ENCODE results near the gene HERPUD1. TPM values are rescaled to one million over a fixed set of nuclear protein-coding genes. Genes with fewer than 3 reads are reported as not detected.
A peak's percentile ranks its signal among the peaks of the same experiment; 100 is the strongest.

The HERPUD1 gene
- total RNA-seq, 4 donors from 2014 or later = 143 to 274 (median 161) TPM

DNA sequence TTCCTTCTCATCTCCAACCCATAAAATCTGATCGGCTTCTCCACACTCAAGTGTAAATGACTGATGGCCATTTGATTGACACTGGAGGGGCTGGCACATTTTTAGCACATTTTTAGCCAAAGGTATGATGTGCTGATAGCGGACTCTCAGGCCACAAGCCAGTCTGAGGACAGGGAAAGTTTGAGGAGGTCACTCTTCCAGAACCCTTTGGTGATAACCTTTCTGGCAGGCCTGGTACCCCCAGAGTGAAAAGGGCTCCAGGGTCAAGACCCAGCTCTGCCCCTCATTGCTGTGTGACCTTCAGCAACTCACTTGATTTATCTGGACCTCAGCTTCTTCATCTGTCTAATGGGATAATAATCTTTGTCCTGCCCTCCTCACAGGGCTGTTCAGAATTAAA is 55.8 kb downstream of the HERPUD1 start:
- Histone ChIP-seq H3K27me3 (no peaks in the 10 kb centered on the region), H3K4me3 (no peak overlapping the region), H3K27ac (peak overlapping the region in 2 of 4 donors; percentile 77 to 93), H3K36me3 (peaks cover 0 to 5% (median 0%) of the 10 kb centered on the region in 3 donors), H3K4me1 (peaks cover 0 to 66% (median 23%) of the 10 kb centered on the region in 4 donors), H3K9me3 (no peaks in the 10 kb centered on the region)
- WGBS, 2 donors = 91 to 94% methylated on average over 2 of the region's 2 CpGs
- TF ChIP-seq POLR2A (IDR thresholded peaks at IDR 0.05) (no peak), EP300 (IDR thresholded peaks at IDR 0.05) (no peak)
- TF ChIP-seq, protein P1, sequence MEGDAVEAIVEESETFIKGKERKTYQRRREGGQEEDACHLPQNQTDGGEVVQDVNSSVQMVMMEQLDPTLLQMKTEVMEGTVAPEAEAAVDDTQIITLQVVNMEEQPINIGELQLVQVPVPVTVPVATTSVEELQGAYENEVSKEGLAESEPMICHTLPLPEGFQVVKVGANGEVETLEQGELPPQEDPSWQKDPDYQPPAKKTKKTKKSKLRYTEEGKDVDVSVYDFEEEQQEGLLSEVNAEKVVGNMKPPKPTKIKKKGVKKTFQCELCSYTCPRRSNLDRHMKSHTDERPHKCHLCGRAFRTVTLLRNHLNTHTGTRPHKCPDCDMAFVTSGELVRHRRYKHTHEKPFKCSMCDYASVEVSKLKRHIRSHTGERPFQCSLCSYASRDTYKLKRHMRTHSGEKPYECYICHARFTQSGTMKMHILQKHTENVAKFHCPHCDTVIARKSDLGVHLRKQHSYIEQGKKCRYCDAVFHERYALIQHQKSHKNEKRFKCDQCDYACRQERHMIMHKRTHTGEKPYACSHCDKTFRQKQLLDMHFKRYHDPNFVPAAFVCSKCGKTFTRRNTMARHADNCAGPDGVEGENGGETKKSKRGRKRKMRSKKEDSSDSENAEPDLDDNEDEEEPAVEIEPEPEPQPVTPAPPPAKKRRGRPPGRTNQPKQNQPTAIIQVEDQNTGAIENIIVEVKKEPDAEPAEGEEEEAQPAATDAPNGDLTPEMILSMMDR (IDR thresholded peaks at IDR 0.05) = no peak
- DNase-seq (ENCODE audit: low spot score in 2 of 2) = no peak

DNA sequence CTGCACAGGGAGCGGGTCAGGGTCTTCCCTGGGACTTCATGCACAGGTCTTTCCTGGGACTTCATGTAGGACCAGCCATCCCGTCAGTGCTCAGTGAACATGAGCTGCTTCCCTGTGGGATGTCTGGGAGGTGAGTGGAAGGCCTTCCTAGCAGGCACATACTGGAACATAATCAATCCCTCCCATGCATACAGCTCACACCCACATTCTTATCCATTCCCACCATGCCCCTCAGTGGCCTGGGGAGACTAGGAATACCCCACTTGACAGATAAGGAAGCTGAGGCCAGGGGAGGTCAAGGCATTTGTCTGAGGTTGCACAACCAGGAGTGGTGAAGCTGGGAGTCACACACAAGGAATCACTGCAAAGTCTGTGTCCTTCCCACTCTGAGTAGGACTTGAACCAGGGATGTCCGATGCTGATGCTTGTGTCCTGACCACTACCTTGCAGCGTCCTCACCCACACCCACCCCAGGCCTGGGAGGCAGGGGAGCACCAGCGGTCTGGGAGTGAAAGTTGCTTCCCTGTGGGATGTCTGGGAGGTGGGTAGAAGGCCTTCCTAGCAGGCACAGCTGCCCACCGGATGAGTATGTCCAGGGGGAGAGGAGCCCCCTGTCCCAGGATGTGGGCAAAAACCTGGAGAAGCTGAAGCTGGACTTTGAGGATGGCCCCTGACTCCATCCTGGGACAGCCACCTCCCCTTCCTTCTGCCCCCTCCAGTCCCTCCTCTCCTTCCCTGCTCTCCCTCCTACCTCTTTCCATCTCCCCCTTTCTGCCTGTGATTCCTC is 56.4 kb downstream of the HERPUD1 start:
- H3K4me1 ChIP-seq = peaks cover 0 to 66% (median 23%) of the 10 kb centered on the region in 4 donors
- peak overlapping the region; percentile 47 to 74 (median 62) for H3K4me3 ChIP-seq
- H3K27me3 ChIP-seq = no peaks in the 10 kb centered on the region
- H3K27ac ChIP-seq = peak overlapping the region; percentile 77 to 93 (median 83)
- 86 to 92% methylated on average over 6 of the region's 6 CpGs for WGBS, 2 donors
- no peaks in the 10 kb centered on the region for H3K9me3 ChIP-seq
- TF ChIP-seq EP300 (IDR thresholded peaks at IDR 0.05) (no peak), POLR2A (IDR thresholded peaks at IDR 0.05) (no peak)
- TF ChIP-seq, protein P1 (IDR thresholded peaks at IDR 0.05) = no peak
- H3K36me3 ChIP-seq = peaks cover 0 to 2% (median 0%) of the 10 kb centered on the region in 3 donors
- peak in 1 of 2 donors; percentile 24 for DNase-seq (ENCODE audit: low spot score in 2 of 2)

DNA sequence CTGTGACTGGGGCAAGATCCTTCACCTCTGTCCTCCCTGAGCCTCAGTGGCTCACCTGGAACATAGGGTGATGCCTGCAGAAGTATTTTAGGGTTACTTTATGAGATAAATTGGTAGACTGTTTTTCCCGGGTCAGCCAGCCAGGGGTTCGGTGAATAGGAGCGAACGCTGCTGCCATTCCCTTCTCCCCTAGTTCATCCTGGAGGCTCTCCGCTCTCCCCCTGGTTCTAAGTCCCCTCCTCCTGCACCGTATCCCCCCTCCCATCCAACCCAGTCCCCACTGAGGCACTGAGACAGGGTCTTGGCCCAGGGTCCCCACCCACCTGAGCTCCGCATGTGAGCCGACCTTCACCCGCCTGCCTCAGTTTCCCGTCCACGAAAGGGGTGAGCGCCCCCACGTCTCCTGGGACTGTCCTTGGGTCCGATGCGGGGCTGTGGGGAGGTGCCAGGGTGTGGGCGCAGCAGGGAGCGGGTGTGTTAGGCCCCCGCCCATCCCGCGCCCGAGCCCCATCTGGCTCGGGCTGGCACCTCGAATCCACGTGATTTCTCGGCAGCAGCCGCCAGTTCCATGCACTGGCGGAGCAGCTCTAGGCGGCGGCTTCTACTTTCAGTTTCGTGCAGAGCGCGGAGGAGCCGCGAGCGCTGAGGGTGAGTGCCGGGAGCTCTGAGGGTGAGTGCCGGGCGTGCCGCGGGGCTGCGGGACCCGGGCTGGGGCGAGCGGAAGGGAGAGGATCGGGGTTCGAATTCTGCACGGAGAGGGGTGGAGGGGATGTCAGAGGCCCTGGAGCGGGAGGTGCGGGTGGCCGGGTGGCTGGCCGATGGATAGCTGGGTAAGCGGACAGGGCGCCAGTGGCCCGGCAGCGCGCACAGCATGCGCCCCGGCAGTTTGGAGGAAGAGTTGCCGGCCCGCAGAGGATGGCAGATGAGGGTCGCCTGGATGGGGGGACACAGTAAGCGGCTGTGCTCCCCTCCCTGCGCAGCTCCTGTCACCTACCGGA is 57.3 kb downstream of the HERPUD1 start, which contains the start of gene NLRC5:
Gene NLRC5 (plus strand): TSS at position 610 of the 998 bp plus-strand sequence. CDS start 31,156 bp downstream, outside the sequence.
- Histone ChIP-seq H3K4me3 (peak within 1 kb of the TSS; percentile 47 to 74 (median 62)), H3K27me3 (no peaks in the 10 kb centered on the region), H3K36me3 (no peaks in the 10 kb centered on the region), H3K4me1 (peaks cover 0 to 66% (median 23%) of the 10 kb centered on the region in 4 donors), H3K27ac (peak within 1 kb of the TSS; percentile 77 to 93 (median 83)), H3K9me3 (no peaks in the 10 kb centered on the region)
- DNase-seq (ENCODE audit: low spot score in 2 of 2) = peak; percentile 77 to 81
- TF ChIP-seq, protein P1 (IDR thresholded peaks at IDR 0.05) = peak in 1 of 5 experiments; percentile 40
- peak; percentile 36 to 77 for TF ChIP-seq POLR2A (IDR thresholded peaks at IDR 0.05)
- TF ChIP-seq EP300 (IDR thresholded peaks at IDR 0.05) = peak; percentile 66 to 91
- 5% methylated on average over 53 to 61 of the region's 64 CpGs for WGBS, 2 donors

GRCh38 chr16:56989988-56990387 is 58.0 kb downstream of the HERPUD1 start:
- no peak for DNase-seq (ENCODE audit: low spot score in 2 of 2)
- H3K27ac ChIP-seq = peak overlapping the region; percentile 77 to 93 (median 83)
- TF ChIP-seq POLR2A (IDR thresholded peaks at IDR 0.05) (no peak), EP300 (IDR thresholded peaks at IDR 0.05) (no peak)
- TF ChIP-seq, protein P1 (IDR thresholded peaks at IDR 0.05) = no peak
- peak overlapping the region; percentile 47 to 74 (median 62) for H3K4me3 ChIP-seq
- H3K4me1 ChIP-seq = peaks cover 0 to 62% (median 22%) of the 10 kb centered on the region in 4 donors
- no peaks in the 10 kb centered on the region for H3K9me3 ChIP-seq
- 25 to 28% methylated on average over 7 of the region's 7 CpGs for WGBS, 2 donors
- H3K27me3 ChIP-seq = no peaks in the 10 kb centered on the region
- H3K36me3 ChIP-seq = no peaks in the 10 kb centered on the region
